Brain microvascular endothelial cell (primary cell): Measurements from ENCODE around the gene KCTD1.

Experiments
- DNase-seq: peaks from one replicate; pipeline ENCODE4 v3.0.0-alpha.2; 2020
- H3K27ac ChIP-seq: fragments of 250-450 bp; sonication (Bioruptor Pico); 2 replicates; pipeline ENCODE4 v1.5.1; 2020; ENCODE audit warnings: mild to moderate bottlenecking, moderate library complexity
- H3K27me3 ChIP-seq: fragments of 250-450 bp; sonication (Bioruptor Pico); replicated peaks from 2 replicates; pipeline ENCODE4 v1.5.1; 2020; ENCODE audit warnings: mild to moderate bottlenecking
- H3K36me3 ChIP-seq: fragments of 250-450 bp; sonication (Bioruptor Pico); replicated peaks from 2 replicates; pipeline ENCODE4 v1.5.1; 2020; ENCODE audit warnings: mild to moderate bottlenecking
- H3K4me3 ChIP-seq: 2 replicates; pipeline ENCODE4 v1.5.1; 2011; ENCODE audit warnings: low read depth, mild to moderate bottlenecking, control low read depth, low read length, moderate library complexity
- CTCF ChIP-seq: IDR thresholded peaks from 2 replicates; pipeline ENCODE4 v1.5.1; 2011; ENCODE audit warnings: low read depth, mild to moderate bottlenecking, moderate library complexity, low read length, control low read depth, inconsistent platforms; ENCODE audit errors: missing control alignments
- in situ Hi-C: cut with HindIII; loops from 2 replicates; pipeline ENCODE4 v1.10.0; 2017; ENCODE audit warnings: low sequenced_read_pairs, low pct_ligation_motif_present

KCTD1 gene

GRCh38 chr18:26563024-26563423 lies 14.7 kb upstream of the KCTD1 start:
- no peak for DNase-seq
- no peak overlapping the region for H3K27ac ChIP-seq
- TF ChIP-seq CTCF, result no peak
- no peak overlapping the region for H3K4me3 ChIP-seq
- in situ Hi-C loops, result no loop called here
- H3K36me3 ChIP-seq, result no peaks in the 10 kb centered on the region
- no peaks in the 10 kb centered on the region for H3K27me3 ChIP-seq

DNA sequence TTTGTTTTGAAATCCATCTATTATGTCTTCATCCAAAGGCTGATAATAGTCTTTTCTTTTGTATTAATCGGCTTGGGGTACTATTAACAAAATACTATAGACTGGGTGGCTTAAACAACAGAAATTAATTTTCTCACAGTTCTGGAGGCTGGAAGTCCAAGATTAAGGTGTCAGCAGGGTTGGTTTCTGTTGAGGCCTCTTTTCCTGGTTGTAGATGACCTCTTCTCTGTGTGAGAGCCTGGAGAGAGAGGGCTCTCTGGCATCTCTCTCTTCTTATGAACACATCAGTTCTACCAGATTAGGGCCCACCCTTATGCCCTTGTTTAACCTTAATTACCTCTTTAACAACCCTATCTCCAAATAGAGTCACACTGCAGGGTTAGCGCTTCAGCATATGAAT lies 14.2 kb upstream of the KCTD1 start:
- no peaks in the 10 kb centered on the region for H3K36me3 ChIP-seq
- H3K27me3 ChIP-seq, result no peaks in the 10 kb centered on the region
- in situ Hi-C loops, result no loop called here
- H3K27ac ChIP-seq, result no peak overlapping the region
- no peak overlapping the region for H3K4me3 ChIP-seq
- no peak for TF ChIP-seq CTCF
- DNase-seq, result no peak

DNA sequence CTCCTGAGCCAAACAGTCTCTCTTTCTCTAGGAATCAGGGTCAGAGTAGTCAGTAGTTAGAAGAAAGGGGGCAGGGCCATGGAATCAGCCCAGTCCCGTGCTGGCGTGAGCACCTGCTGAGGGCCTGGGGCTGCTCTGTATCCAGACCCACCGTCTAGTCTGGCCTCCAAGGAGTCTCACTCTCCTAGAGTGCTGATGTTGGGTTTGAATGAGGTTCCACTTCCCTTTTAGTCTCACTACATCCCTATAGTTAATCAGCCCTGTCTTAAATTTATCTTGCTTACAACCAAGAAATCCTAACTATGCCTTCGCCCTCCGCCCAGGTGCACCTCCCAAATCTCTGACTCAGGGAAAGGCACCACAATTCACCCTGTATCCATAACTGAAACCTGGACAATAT lies 13.4 kb upstream of the KCTD1 start:
- no peak for DNase-seq
- no peak for TF ChIP-seq CTCF
- no peaks in the 10 kb centered on the region for H3K36me3 ChIP-seq
- in situ Hi-C loops, result no loop called here
- H3K27me3 ChIP-seq, result no peaks in the 10 kb centered on the region
- H3K4me3 ChIP-seq, result no peak overlapping the region
- H3K27ac ChIP-seq, result no peak overlapping the region

GRCh38 chr18:26556573-26556972 lies 8.2 kb upstream of the KCTD1 start:
- H3K36me3 ChIP-seq, result no peaks in the 10 kb centered on the region
- peaks cover 10% of the 10 kb centered on the region for H3K27me3 ChIP-seq
- no peak for DNase-seq
- in situ Hi-C loops, result no loop called here
- no peak overlapping the region for H3K4me3 ChIP-seq
- no peak overlapping the region for H3K27ac ChIP-seq
- TF ChIP-seq CTCF, result no peak

DNA sequence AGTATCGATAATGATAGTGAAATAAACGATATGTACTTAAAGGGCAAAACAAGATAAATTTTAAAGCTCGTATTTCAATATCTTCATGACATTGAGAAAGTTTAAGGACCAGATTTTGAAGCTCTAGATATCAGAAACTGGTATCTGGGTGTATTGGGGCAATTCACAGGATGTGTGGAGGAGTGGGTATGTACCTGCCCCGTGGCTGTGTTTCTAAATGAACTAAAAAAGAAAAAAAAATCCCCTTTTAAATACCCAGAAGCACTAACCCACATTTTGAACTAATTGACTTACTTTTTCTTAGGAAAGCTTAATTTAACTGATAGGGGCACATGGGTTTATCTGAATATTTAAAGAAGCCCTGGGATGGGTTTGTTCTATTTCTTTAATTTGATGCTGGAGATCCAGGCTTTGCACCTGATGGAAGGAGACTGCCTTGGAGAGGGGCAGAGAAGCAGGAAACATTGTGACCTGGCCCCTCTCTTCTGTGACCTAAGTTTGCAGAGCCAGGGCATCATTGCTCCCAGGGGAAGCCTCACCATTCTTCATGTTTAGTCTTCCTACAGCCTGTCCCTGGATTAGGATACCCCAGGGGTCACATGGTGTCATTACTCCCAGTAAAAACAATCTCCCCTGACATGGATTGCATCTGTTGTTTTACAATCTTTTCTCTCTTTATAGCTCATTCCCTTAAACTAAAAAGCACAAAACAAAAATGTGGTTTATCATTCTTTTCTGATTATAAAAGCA lies 7.6 kb upstream of the KCTD1 start:
- Histone ChIP-seq H3K36me3 (no peaks in the 10 kb centered on the region), H3K27me3 (peaks cover 15% of the 10 kb centered on the region), H3K27ac (no peak overlapping the region), H3K4me3 (no peak overlapping the region)
- in situ Hi-C loops, result no loop called here
- no peak for TF ChIP-seq CTCF
- no peak for DNase-seq

DNA sequence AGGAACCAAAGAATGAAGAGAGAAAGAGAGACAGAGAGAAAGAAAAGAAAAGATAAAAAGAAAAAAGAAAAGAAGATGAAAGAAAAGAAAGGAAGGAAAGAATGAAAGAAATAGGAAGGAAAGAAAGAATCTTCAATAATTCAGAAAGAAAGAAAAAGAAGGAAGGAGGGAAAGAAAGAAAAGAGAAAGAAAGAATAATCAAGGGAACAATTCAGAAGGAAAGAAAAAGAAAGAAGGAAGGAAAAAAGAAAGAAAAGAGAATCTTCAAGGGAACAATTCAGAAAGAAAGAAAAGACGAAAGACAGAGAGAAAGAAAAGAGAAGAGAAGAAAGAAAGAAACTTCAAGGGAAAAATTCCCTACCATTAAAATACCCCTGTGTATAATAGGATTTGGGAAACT lies 5.6 kb upstream of the KCTD1 start:
- no peak overlapping the region for H3K4me3 ChIP-seq
- DNase-seq, result no peak
- peaks cover 22% of the 10 kb centered on the region for H3K27me3 ChIP-seq
- no peak for TF ChIP-seq CTCF
- in situ Hi-C loops, result no loop called here
- no peak overlapping the region for H3K27ac ChIP-seq
- H3K36me3 ChIP-seq, result no peaks in the 10 kb centered on the region
